HT1080 (cell line): ENCODE results near the gene ABCC4. TPM values are rescaled to one million over a fixed set of nuclear protein-coding genes. Genes with fewer than 3 reads are reported as not detected.

ENCODE experiments used
- DNase-seq: peaks from one replicate; pipeline ENCODE4 v3.0.0-alpha.2; 2015; ENCODE audit warnings: low read depth
- total RNA-seq: library from RNA; depleted of rRNA; stranded (reverse); fragments of >200 nt; shearing (Covaris generic); gene quantifications from 2 replicates; pipeline ENCODE4 v1.2.3, GENCODE V29; 2014

The ABCC4 gene
- total RNA-seq, 1 experiment from 2014 or later, result 17.2 TPM

DNA sequence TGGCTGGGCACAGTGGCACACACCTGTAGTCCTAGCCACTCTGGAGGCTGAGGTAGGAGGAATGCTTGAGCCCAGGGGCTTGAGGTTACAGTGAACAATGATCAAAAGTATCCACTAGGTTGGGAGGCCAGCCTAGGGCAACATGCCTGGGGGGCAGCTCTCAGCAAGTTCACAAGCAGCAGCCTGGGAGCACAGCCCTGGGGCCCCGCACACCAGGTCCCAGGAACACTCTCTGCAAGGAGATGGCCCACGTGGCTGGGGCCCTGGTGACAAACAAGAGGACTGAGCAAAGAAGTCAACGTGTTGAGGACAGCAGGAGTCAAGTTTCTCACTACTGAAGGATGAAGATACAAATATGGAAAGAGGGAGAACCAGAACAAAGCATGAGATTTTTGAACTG lies 39.3 kb downstream of the ABCC4 start:
- no peak for DNase-seq

DNA sequence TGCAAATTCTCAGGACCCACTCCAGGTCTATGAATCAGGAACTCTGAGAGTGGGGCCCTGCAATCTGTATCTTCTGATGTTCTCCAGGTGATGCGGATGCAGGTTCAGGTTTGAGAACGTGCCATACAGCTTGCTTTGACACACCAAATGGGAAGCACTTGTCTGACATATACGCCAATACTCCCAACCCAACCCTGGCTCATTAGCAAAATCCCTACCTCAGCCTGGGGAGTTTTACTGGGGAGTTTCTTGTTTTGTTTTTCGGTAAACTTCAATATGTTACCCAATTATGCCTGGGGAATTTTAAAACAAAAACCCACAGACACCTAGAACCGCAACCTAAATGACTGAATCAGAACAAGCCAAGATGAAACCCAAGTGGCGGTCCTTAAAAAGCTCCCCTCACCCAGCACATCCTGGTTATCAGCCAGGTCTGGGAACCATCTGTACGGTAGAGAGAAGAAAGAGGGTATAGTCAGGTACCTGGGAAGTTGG lies 41.2 kb downstream of the ABCC4 start:
- DNase-seq, result no peak

DNA sequence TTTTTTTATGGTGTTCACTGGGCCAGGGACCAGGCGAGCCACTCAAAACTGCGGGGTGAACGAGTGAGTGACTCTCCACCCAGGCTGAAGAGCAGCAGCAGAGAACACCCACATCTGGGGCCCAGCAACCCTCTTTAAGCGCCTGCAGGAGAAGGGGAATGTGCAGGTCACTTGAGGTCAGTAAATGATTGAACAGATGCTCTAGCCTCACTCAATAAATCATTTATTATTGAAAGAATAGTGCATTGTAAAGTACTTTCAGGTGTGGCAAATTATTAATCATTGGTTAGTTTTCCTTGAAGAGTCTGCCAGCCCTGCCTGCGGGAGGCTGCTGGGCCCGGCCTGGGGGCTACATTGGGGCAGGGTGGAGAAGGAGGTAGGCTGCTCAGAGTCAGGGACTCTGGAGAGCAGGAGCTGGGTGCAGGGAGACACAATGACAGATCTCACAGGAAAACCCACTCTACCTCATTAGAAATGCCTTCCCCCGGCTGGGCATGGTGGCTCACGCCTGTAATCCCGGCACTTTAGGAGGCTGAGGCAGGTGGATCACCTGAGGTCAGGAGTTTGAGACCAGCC lies 42.5 kb downstream of the ABCC4 start:
- DNase-seq, result no peak

- DNase-seq, result no peak
Measured at GRCh38 chr13:95258098-95258497, 43.2 kb downstream of the ABCC4 start.

DNA sequence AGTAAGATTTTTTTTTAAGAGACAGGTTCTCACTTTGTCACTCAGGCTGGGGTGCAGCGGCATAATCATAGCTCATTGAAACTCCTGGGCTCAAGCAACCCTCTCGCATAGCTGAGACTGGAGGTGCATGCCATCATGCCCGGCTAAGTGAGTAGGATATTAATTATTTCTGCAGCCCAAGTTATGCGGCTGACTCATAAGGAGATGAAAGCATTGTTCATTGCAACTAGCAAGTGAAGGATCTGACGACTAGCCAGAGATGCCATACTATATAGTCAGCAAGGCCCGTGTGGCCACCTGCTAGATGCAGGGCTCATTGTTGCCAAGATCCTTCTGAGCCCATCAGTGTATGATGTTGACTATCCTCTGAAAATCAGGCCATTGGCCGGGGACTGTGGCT lies 45.2 kb downstream of the ABCC4 start:
- DNase-seq, result peak; percentile 97

GRCh38 chr13:95255072-95255732 lies 46.0 kb downstream of the ABCC4 start:
- DNase-seq, result no peak

- no peak for DNase-seq
Measured at GRCh38 chr13:95254339-95254738, 46.9 kb downstream of the ABCC4 start.

GRCh38 chr13:95253033-95253432 lies 48.2 kb downstream of the ABCC4 start:
- DNase-seq, result no peak

GRCh38 chr13:95251641-95252040 lies 49.6 kb downstream of the ABCC4 start:
- DNase-seq, result no peak

GRCh38 chr13:95250961-95251360 lies 50.3 kb downstream of the ABCC4 start:
- no peak for DNase-seq

DNA sequence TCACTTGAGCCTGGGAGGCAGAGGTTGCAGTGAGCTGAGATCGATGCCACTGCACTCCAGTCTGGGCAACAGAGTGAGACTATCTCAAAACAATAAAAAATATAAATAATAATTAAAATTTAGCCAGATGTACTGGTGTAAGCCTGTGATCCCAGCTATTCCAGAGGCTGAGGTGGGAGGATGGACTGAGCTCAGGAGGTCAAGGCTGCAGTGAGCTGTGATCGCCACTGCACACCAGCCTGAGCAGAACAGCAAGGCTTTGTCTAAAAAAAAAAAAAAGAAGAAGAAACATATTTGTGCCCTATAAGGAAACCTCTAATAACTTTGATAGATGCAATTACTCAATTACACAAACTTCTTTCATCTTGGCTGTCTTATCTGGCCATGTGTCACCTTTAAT lies 52.3 kb downstream of the ABCC4 start:
- no peak for DNase-seq

- no peak for DNase-seq
Measured at GRCh38 chr13:95247852-95248251, 53.4 kb downstream of the ABCC4 start.

- DNase-seq, result no peak
Measured at GRCh38 chr13:95247171-95247570, 54.1 kb downstream of the ABCC4 start.

DNA sequence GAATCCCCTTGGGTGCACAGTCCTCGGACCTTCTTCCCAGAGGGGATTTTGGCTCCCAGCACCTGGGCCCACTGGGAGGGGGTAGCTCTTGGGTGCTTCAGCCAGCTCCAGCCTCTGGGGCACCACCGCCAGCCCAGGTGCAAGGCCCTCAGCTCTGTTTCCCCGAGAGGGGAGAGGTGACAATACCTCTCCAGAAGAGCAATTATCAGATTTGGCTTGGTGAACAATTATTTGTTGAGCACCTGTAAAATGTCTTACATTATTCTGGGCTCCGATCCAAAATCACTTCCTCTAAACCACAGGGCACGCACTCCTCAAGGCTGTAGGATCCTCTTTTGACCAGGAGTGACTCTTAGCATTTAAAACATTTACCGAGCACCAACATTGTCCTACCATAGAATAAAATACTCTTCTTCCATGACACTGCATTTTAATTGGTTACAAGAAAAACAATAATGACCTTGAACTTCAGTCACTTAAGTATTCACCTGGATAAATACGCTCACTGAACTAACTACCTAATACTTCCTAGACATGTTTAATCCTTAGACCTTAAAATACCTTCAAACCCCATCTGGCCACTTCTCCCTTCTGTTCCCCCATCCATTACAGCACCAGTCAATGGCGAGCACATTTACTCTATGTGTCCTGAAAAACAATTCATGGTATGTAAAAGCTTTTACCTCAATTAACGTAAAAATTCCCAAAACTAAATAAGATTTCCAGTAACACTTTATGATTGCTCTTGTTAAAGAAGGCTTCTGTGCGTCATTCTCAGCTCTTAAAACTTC lies 54.8 kb downstream of the ABCC4 start:
- no peak for DNase-seq

DNA sequence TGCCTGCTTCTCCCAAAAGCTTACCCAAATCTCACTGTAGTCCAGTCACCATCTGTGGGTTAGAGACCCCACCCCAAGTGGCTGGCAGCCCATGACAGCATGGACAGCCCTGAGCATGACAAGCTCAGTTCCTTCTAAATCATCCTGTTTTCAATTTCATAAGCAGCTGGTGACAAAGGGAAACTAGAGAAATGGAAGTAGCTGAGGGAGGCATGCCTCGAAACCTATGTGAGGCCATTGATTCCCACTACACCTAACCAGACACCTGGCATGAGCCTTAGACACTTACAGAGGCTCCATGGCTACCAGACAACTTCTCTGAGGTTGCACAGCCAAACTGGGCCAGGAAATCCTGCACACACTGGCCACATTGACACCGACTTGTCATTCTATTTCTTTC lies 56.2 kb downstream of the ABCC4 start:
- DNase-seq, result no peak

DNA sequence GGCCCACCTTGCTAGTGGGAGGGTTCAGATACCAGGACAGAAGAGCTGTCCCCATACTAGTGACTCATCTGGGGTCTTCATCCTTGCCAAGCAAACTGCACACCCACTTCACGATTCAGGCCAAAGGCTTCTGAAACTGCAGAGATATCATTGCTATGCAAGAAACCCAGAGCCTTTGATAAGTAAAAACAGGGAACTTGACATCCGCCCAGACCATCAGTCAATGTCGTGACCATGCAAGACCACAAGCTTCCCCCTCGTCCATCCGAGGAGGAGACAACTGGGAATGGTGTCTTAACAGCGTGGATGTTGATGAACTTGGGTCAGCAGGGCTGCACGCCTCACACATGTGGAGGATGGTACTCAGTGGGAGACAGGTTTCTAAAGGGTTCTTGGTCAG lies 58.0 kb downstream of the ABCC4 start:
- DNase-seq, result no peak

- no peak for DNase-seq
Measured at GRCh38 chr13:95241321-95241720, 59.9 kb downstream of the ABCC4 start.

DNA sequence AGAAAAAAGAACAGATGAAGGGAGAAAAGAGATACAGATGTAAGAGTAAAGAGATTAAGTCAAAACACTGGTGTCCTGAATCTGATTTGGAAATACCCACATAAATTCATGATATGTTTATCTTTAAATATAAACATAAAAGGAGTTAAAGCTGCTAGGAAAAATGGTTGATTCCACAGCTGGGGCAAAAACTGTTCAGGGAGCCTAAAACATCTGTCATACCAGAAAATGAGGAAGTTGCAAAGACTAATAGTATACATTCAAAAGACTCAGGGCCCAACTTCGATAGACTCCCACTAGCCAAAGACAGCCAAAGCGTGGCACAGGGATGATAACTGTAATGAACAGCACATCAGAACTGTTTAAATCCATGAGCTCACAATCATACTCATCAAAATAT lies 62.0 kb downstream of the ABCC4 start:
- DNase-seq, result no peak

- DNase-seq, result no peak
Measured at GRCh38 chr13:95237310-95237870, 63.9 kb downstream of the ABCC4 start.

DNA sequence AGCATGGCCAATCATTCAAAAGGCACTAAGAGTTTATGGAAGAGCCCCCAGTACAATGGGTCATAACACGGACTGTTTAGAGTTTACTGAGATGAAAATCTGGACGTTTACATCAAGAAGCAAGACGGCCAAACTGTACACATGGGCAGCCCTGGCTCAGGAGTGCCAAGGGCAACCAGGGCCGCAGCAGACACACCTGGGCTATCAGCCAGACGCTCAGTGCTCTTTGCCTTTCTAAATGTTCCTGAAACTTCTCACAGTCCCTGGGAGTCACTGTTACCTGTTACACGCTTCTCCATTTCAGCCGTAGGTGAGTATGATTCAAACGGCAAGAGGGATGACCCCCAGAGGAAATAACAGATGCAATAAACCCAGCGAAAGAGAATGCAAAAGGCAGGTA lies 64.5 kb downstream of the ABCC4 start:
- no peak for DNase-seq

- no peak for DNase-seq
Measured at GRCh38 chr13:95235974-95236373, 65.3 kb downstream of the ABCC4 start.

GRCh38 chr13:95235199-95235756 lies 66.0 kb downstream of the ABCC4 start:
- DNase-seq, result no peak
